Kidney (tissue), 14 donors: ENCODE results near the gene MAMLD1. TPM values are rescaled to one million over a fixed set of nuclear protein-coding genes. Genes with fewer than 3 reads are reported as not detected.

Experiments
- DNase-seq, 5 donors: peaks; one replicate each; pipeline ENCODE4 v3.0.0-alpha.2; 2013 to 2020
- FAIRE-seq: peaks from 2 replicates; lab custom pipeline; 2012; peaks lifted over from hg19 to GRCh38; lab: Jason Lieb, UNC
- H3K27ac ChIP-seq, 2 donors: one replicate each; pipeline ENCODE4 v1.7.0; 2013; ENCODE audit warnings: low read depth in 2 of 2, low read length in 2 of 2, inconsistent platforms in 1 of 2
- H3K27me3 ChIP-seq: one replicate; pipeline ENCODE4 v1.7.1; 2013; ENCODE audit warnings: low read length, inconsistent platforms; ENCODE audit not compliant: control insufficient read depth, insufficient read depth
- H3K36me3 ChIP-seq, 3 donors: one replicate each; pipeline versions ENCODE4 v1.7.0 to v1.7.1; 2013; ENCODE audit warnings: low read length in 3 of 3, control low read depth in 1 of 3, inconsistent platforms in 1 of 3; ENCODE audit not compliant: insufficient read depth in 3 of 3, control insufficient read depth in 2 of 3
- H3K4me1 ChIP-seq, 3 donors: one replicate each; pipeline versions ENCODE4 v1.7.0 to v1.7.1; 2013; ENCODE audit warnings: low read length in 3 of 3, inconsistent platforms in 1 of 3, low read depth in 1 of 3; ENCODE audit not compliant: control insufficient read depth in 2 of 3, insufficient read depth in 2 of 3
- H3K4me3 ChIP-seq, 3 donors: one replicate each; pipeline versions ENCODE4 v1.7.0 to v1.8.1; 2013; ENCODE audit warnings: low read length in 3 of 3, control low read depth in 1 of 3, inconsistent platforms in 1 of 3
- H3K9ac ChIP-seq, 3 donors: one replicate each; pipeline versions ENCODE4 v1.7.0 to v1.7.1; 2013; ENCODE audit warnings: low read length in 3 of 3, control low read depth in 1 of 3, inconsistent platforms in 1 of 3
- H3K9me3 ChIP-seq, 3 donors: one replicate each; pipeline versions ENCODE4 v1.7.0 to v1.7.1; 2013; ENCODE audit warnings: low read length in 3 of 3, control low read depth in 1 of 3, inconsistent platforms in 1 of 3; ENCODE audit not compliant: control insufficient read depth in 2 of 3, insufficient read depth in 1 of 3
- CTCF ChIP-seq: IDR thresholded peaks from 3 replicates; pipeline ENCODE4 v1.5.1; 2012; ENCODE audit warnings: mild to moderate bottlenecking, moderate library complexity, borderline replicate concordance; ENCODE audit not compliant: insufficient read depth; ENCODE audit errors: extremely low read depth
- intact Hi-C: fragments of 100-400 bp; cut with DNase I; formaldehyde crosslinking; loops from one replicate; pipeline ENCODE4 v1.11.1; 2022
- polyA plus RNA-seq: library from polyadenylated mRNA; stranded (reverse); fragments of 350-450 nt; fragmentation: Illumina TruSeq; extraction: RNeasy Lipid Tissue Mini Kit (QIAGEN cat#74804); gene quantifications from one replicate; pipeline ENCODE4 v1.2.3, GENCODE V29; 2014; ENCODE audit warnings: low read depth, low replicate concordance; ENCODE audit not compliant: insufficient read depth
- total RNA-seq: library from RNA; stranded (reverse); fragmentation: NEBNext Ultra II Directional; extraction: Animal tissue kit (Norgen Biotek cat#: 25700); gene quantifications from one replicate; pipeline ENCODE4 v1.2.1, GENCODE V29; 2021
- donor health status: control.
- donor health status: control.
- donor health status: control.
- donor health status: control.
- donor health status: control.
- donor health status: DM: yes; HTN: yes; CAD: no.
- donor health status: Normal renal cell carcinoma (clear cell type).

Gene MAMLD1
- total and polyA plus RNA-seq, 2 donors from 2014 or later: 1.4 to 6.5 TPM

GRCh38 chrX:150548251-150548650, 185.1 kb downstream of the MAMLD1 start:
- H3K36me3 ChIP-seq: no peaks in the 10 kb centered on the region
- H3K27me3 ChIP-seq: no peaks in the 10 kb centered on the region
- no peak for TF ChIP-seq CTCF
- peak overlapping the region in 2 of 3 donors; percentile 42 to 60 for H3K4me3 ChIP-seq
- H3K9ac ChIP-seq: peak overlapping the region in 2 of 3 donors; percentile 22 to 55
- peaks cover 0 to 17% (median 0%) of the 10 kb centered on the region in 3 donors for H3K4me1 ChIP-seq
- FAIRE-seq (no peak), DNase-seq (no peak)
- peak overlapping the region; percentile 86 to 95 for H3K27ac ChIP-seq
- intact Hi-C loops: no loop called here
- no peaks in the 10 kb centered on the region for H3K9me3 ChIP-seq

DNA sequence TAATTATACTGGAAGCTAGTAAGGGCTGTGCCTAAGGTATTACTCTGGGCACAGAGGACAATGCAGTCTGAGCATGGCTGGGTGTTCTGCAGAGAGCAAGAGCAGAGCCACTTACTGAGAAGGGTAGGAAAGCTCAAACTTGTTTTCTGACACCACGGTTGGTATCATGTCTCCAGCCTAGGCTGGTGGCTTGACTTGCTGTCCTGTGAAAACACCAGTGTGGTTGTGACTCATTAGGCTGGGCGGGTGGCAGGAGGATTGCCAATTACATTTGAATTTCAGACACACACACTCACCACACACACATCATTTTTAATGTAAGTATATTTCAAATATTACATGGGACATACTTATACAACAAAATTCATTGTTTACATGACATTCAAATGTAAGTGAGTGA, 185.6 kb downstream of the MAMLD1 start:
- H3K9me3 ChIP-seq: no peaks in the 10 kb centered on the region
- H3K27me3 ChIP-seq: no peaks in the 10 kb centered on the region
- no peak overlapping the region for H3K27ac ChIP-seq
- H3K9ac ChIP-seq: no peak overlapping the region
- H3K36me3 ChIP-seq: no peaks in the 10 kb centered on the region
- H3K4me1 ChIP-seq: peaks cover 0 to 17% (median 0%) of the 10 kb centered on the region in 3 donors
- H3K4me3 ChIP-seq: no peak overlapping the region
- intact Hi-C loops: no loop called here
- DNase-seq: no peak
- FAIRE-seq: no peak
- TF ChIP-seq CTCF: no peak

GRCh38 chrX:150551963-150552362, 188.8 kb downstream of the MAMLD1 start:
- no peaks in the 10 kb centered on the region for H3K36me3 ChIP-seq
- DNase-seq: no peak
- no peak overlapping the region for H3K9ac ChIP-seq
- no peak overlapping the region for H3K27ac ChIP-seq
- no peaks in the 10 kb centered on the region for H3K27me3 ChIP-seq
- H3K4me3 ChIP-seq: no peak overlapping the region
- peaks cover 0 to 9% (median 0%) of the 10 kb centered on the region in 3 donors for H3K4me1 ChIP-seq
- no peaks in the 10 kb centered on the region for H3K9me3 ChIP-seq
- intact Hi-C loops: no loop called here
- no peak for FAIRE-seq
- TF ChIP-seq CTCF: no peak

- no peaks in the 10 kb centered on the region for H3K36me3 ChIP-seq
- no peak overlapping the region for H3K4me3 ChIP-seq
- DNase-seq (peak in 1 of 5 donors; percentile 21), FAIRE-seq (no peak)
- intact Hi-C loops: no loop called here
- no peak overlapping the region for H3K9ac ChIP-seq
- H3K27me3 ChIP-seq: no peaks in the 10 kb centered on the region
- H3K27ac ChIP-seq: no peak overlapping the region
- TF ChIP-seq CTCF: no peak
- H3K9me3 ChIP-seq: no peaks in the 10 kb centered on the region
- no peaks in the 10 kb centered on the region for H3K4me1 ChIP-seq
Measured at GRCh38 chrX:150558424-150558823, 195.3 kb downstream of the MAMLD1 start.
